Endothelial cell (in vitro differentiated cells): ENCODE results near the gene C1QL1. TPM values are rescaled to one million over a fixed set of nuclear protein-coding genes. Genes with fewer than 3 reads are reported as not detected.

Experiments
- DNase-seq: peaks from one replicate; pipeline ENCODE4 v3.0.0; 2021; ENCODE audit warnings: low spot score
- H3K27ac Mint-ChIP-seq: one replicate; pipeline ENCODE4 v1.8.0; 2021; ENCODE audit warnings: mixed read lengths, inconsistent platforms; ENCODE audit not compliant: unreplicated experiment
- H3K27me3 Mint-ChIP-seq: one replicate; pipeline ENCODE4 v1.8.0; 2021; ENCODE audit warnings: mild to moderate bottlenecking, moderate library complexity, mixed read lengths, inconsistent platforms; ENCODE audit not compliant: unreplicated experiment
- H3K36me3 Mint-ChIP-seq: one replicate; pipeline ENCODE4 v1.8.0; 2021; ENCODE audit warnings: mild to moderate bottlenecking, low read depth, mixed read lengths, inconsistent platforms; ENCODE audit not compliant: unreplicated experiment
- H3K4me1 Mint-ChIP-seq: one replicate; pipeline ENCODE4 v1.8.0; 2021; ENCODE audit warnings: mild to moderate bottlenecking, mixed read lengths, inconsistent platforms; ENCODE audit not compliant: unreplicated experiment
- H3K4me3 Mint-ChIP-seq: one replicate; pipeline ENCODE4 v1.8.0; 2021; ENCODE audit warnings: mild to moderate bottlenecking, mixed read lengths, inconsistent platforms; ENCODE audit not compliant: unreplicated experiment
- H3K9me3 Mint-ChIP-seq: one replicate; pipeline ENCODE4 v1.8.0; 2021; ENCODE audit warnings: mixed read lengths, inconsistent platforms; ENCODE audit not compliant: unreplicated experiment
- total RNA-seq: library from RNA; stranded (reverse); fragmentation: NEBNext Ultra II Directional; extraction: Animal tissue kit (Norgen Biotek cat#: 25700); gene quantifications from one replicate; pipeline ENCODE4 v1.2.1, GENCODE V29; 2021; ENCODE audit not compliant: unreplicated experiment
- TF ChIP-seq, protein P1 (sequence below): fragments of 200-600 bp; sonication (generic); IDR thresholded peaks from one replicate; pipeline ENCODE4 v1.5.0; 2021; ENCODE audit warnings: antibody characterized with exemption; ENCODE audit not compliant: unreplicated experiment

C1QL1 gene
- total RNA-seq, 1 donor from 2014 or later, result not detected

DNA sequence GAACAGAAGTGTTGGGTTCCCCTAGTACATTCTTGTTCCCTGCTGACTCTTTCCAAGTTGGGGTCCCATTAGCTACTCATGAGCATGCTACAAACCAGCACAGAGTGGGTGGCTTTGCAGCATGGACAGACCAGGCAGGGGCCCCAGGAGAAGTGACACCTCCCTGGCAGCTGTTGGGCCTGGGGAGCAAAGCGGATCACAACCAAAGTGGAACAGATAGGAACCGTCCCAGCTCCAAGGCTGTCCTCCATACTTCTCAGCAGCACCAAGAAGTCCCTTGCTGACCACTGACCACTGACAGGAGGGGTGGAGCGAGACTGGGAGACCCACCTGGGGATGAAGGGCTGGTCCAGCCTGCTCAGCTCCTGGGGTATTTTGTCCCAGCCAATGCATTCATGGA is 40.4 kb downstream of the C1QL1 start:
- TF ChIP-seq, protein P1, sequence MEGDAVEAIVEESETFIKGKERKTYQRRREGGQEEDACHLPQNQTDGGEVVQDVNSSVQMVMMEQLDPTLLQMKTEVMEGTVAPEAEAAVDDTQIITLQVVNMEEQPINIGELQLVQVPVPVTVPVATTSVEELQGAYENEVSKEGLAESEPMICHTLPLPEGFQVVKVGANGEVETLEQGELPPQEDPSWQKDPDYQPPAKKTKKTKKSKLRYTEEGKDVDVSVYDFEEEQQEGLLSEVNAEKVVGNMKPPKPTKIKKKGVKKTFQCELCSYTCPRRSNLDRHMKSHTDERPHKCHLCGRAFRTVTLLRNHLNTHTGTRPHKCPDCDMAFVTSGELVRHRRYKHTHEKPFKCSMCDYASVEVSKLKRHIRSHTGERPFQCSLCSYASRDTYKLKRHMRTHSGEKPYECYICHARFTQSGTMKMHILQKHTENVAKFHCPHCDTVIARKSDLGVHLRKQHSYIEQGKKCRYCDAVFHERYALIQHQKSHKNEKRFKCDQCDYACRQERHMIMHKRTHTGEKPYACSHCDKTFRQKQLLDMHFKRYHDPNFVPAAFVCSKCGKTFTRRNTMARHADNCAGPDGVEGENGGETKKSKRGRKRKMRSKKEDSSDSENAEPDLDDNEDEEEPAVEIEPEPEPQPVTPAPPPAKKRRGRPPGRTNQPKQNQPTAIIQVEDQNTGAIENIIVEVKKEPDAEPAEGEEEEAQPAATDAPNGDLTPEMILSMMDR, result no peak
- no peaks in the 10 kb centered on the region for H3K4me1 Mint-ChIP-seq
- peaks cover 5% of the 10 kb centered on the region for H3K27me3 Mint-ChIP-seq
- no peak overlapping the region for H3K27ac Mint-ChIP-seq
- H3K4me3 Mint-ChIP-seq, result no peak overlapping the region
- no peaks in the 10 kb centered on the region for H3K9me3 Mint-ChIP-seq
- DNase-seq, result no peak
- peaks cover 13% of the 10 kb centered on the region for H3K36me3 Mint-ChIP-seq

- Mint-ChIP-seq H3K36me3 (peaks cover 13% of the 10 kb centered on the region), H3K27ac (no peak overlapping the region), H3K9me3 (no peaks in the 10 kb centered on the region), H3K4me3 (no peak overlapping the region), H3K4me1 (no peaks in the 10 kb centered on the region), H3K27me3 (peaks cover 7% of the 10 kb centered on the region)
- TF ChIP-seq, protein P1, result no peak
- DNase-seq, result no peak
These were observed 41.1 kb downstream of the C1QL1 start for GRCh38 chr17:44926821-44927525.

- Mint-ChIP-seq H3K27ac (no peak overlapping the region), H3K4me1 (no peaks in the 10 kb centered on the region), H3K27me3 (peaks cover 5% of the 10 kb centered on the region), H3K4me3 (no peak overlapping the region), H3K36me3 (peaks cover 13% of the 10 kb centered on the region), H3K9me3 (no peaks in the 10 kb centered on the region)
- DNase-seq, result no peak
- TF ChIP-seq, protein P1, result no peak
These were observed 42.1 kb downstream of the C1QL1 start for GRCh38 chr17:44925731-44926697.

DNA sequence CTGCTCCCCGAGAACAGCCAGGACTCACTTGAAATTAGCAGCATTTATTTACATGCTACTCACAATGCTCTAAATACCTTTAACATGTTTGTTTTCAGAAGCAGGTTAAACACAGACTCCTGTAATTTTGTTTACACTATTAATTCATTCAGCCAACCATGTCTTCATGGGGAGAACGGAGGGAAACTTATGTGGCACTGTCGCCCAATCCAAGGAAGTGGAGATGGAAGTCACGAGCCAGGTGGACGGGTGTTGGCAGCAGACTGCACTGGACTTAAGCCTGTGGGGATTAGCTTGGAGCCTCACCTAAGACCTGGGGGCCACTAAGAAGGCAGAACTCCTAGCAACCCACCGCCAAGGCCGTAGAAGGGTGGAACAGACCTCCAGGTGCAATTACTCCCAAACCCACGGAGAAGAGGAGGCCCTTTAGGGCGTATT is 44.0 kb downstream of the C1QL1 start:
- Mint-ChIP-seq H3K4me3 (no peak overlapping the region), H3K36me3 (peaks cover 4% of the 10 kb centered on the region), H3K27me3 (peaks cover 5% of the 10 kb centered on the region), H3K9me3 (no peaks in the 10 kb centered on the region), H3K27ac (no peak overlapping the region), H3K4me1 (no peaks in the 10 kb centered on the region)
- no peak for DNase-seq
- TF ChIP-seq, protein P1, result no peak
